SJCRH30 (cell line): ENCODE data around the gene TSPAN9. TPM values are rescaled to one million over a fixed set of nuclear protein-coding genes. Genes with fewer than 3 reads are reported as not detected.
A peak's percentile ranks its signal among the peaks of the same experiment; 100 is the strongest.
"Not testable (repeated sequence)": the region's sequence is repeated elsewhere in the genome, so short reads cannot be mapped to it uniquely, and the experiment has no call there.

Experiments
- DNase-seq, 2 experiments: peaks; one replicate each; pipeline ENCODE4 v3.0.0-alpha.2; 2015 to 2020
- H3K27ac ChIP-seq: fragments of 250-450 bp; sonication (Bioruptor Pico); 2 replicates; pipeline ENCODE4 v1.5.1; 2020; ENCODE audit warnings: mild to moderate bottlenecking, moderate library complexity
- H3K27me3 ChIP-seq: fragments of 250-450 bp; sonication (Bioruptor Pico); 2 replicates; pipeline ENCODE4 v1.5.1; 2020; ENCODE audit warnings: mild to moderate bottlenecking, moderate library complexity
- H3K36me3 ChIP-seq: fragments of 250-450 bp; sonication (Bioruptor Pico); 2 replicates; pipeline ENCODE4 v1.5.1; 2020; ENCODE audit warnings: mild to moderate bottlenecking, moderate library complexity
- H3K4me1 ChIP-seq: fragments of 250-450 bp; sonication (Bioruptor Pico); 2 replicates; pipeline ENCODE4 v1.5.1; 2020; ENCODE audit warnings: mild to moderate bottlenecking, moderate library complexity
- H3K4me3 ChIP-seq: fragments of 250-450 bp; sonication (Bioruptor Pico); 2 replicates; pipeline ENCODE4 v1.5.1; 2020; ENCODE audit warnings: mild to moderate bottlenecking, moderate library complexity
- H3K9me3 ChIP-seq: fragments of 250-450 bp; sonication (Bioruptor Pico); replicated peaks from 2 replicates; pipeline ENCODE4 v1.5.1; 2020; ENCODE audit warnings: mild to moderate bottlenecking, moderate library complexity
- total RNA-seq: library from RNA; depleted of rRNA; stranded (reverse); fragments of >200 nt; shearing (Covaris generic); gene quantifications from 2 replicates; pipeline ENCODE4 v1.2.3, GENCODE V29; 2014

Gene TSPAN9
- total RNA-seq, 1 experiment from 2014 or later: 210 TPM

DNA sequence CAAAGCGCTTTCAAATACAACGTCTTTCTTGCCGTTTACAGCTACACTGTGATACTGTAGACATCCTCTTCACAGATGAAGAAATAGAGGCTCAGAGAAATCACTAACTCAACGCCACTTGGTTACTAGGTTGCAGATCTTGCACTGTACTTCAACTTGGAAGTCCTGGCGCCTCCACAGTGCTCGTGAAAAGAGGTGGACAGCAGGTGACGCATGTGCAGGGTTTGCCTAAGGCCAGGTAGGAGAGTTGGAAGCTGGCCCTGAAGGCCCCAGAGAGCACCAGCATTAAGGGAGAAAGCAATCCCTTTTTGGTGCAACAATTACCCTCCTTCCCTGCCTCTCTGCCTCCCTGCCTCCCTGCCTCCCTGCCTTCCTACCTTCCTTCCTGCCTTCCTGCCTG is 22.8 kb upstream of the TSPAN9 start:
- Histone ChIP-seq H3K36me3 (no peaks in the 10 kb centered on the region), H3K27ac (no peak overlapping the region), H3K27me3 (no peaks in the 10 kb centered on the region), H3K9me3 (no peaks in the 10 kb centered on the region), H3K4me3 (no peak overlapping the region), H3K4me1 (peaks cover 12% of the 10 kb centered on the region)
- no peak for DNase-seq

DNA sequence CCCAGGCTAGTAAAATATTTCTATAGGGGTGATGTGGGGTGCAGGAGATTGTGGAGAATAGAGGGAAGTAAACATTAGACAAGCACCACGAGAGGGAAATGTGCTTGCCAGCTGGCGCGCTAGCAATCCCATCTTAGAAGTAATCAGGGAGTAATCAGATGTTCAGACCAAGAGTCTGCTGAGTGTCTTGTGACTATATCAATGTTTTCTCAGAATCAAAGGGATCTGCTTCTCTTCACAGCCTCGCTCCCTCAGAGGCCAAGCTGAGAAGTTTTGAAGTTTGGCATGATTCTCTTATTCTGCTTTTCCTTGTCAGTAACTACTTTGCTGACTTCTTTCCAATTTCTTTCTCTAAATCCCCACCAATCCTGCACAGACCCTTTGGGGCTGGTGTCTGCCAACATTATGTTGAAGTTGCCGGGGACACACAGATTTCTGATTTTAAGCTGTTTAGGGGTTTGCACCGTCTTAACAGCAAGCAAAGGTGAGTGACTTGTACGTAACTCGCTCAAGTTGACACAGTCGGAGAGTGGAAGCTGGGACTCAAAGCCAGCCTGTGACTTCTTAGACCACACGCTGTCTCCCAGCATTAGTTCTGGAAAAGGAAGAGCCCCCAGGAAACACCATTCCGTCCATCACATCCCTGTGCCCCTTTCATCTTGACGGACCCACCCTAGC is 22.0 kb upstream of the TSPAN9 start:
- no peak for DNase-seq
- Histone ChIP-seq H3K4me3 (no peak overlapping the region), H3K36me3 (no peaks in the 10 kb centered on the region), H3K9me3 (no peaks in the 10 kb centered on the region), H3K4me1 (peaks cover 6% of the 10 kb centered on the region), H3K27me3 (no peaks in the 10 kb centered on the region), H3K27ac (no peak overlapping the region)

DNA sequence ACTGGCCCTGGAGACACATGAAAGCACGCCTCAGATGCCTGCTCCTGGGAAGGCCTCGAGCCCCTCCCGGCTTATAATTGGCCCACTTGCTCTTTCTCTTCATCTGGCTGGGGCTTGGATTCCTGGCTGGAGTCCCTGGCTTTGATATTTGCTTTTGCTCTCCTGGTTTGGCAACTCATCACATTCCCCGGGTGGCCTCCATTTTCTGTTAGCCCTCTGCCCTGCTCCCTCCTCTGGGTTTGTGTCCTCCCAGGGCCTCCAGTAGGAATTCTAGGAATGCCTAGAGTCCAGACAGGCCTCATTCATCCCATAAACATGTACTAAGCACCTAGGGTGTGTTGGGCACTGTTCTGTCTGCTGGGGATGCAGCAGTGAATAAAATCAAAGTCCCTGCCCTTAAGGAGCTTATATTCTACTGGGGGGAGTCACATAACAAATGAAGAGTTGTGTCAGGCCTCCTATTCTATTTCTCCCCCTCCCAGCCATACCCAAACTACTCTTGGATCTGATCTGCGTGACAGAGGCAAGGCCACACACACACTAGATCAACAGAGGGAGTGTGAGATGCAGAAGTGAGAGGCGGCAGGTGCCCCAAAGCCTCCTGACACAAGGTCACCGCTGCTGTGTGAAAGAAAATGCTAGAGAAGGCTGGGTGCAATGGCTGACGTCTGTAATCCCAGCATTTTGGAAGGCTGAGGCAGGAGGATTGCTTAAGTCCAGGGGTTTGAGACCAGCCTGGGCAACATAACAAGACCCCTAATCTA is 21.3 kb upstream of the TSPAN9 start:
- Histone ChIP-seq H3K9me3 (no peaks in the 10 kb centered on the region), H3K4me1 (peaks cover 2% of the 10 kb centered on the region), H3K4me3 (no peak overlapping the region), H3K27me3 (no peaks in the 10 kb centered on the region), H3K36me3 (no peaks in the 10 kb centered on the region), H3K27ac (no peak overlapping the region)
- no peak for DNase-seq

DNA sequence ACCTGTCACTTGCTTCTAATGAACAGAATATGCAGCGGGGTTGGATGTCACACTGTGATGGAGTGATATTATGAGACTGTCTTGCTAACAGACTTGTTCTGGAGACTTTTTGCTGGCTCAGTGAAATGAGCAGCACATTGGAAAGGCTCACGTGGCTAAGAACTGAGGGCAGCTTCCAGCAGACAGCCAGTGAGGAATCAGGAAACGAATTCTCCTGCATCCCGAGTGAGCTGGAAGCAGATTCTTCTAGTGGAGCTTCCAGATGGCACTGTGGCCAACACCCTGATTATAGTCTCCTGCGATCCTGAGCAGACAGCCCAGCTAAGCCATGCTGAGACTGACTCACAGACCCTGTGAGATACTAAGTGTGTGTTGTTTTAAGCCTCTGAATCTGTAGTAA is 16.1 kb upstream of the TSPAN9 start:
- peaks cover 5% of the 10 kb centered on the region for H3K9me3 ChIP-seq
- DNase-seq: peak in 1 of 2 experiments; percentile 53

DNA sequence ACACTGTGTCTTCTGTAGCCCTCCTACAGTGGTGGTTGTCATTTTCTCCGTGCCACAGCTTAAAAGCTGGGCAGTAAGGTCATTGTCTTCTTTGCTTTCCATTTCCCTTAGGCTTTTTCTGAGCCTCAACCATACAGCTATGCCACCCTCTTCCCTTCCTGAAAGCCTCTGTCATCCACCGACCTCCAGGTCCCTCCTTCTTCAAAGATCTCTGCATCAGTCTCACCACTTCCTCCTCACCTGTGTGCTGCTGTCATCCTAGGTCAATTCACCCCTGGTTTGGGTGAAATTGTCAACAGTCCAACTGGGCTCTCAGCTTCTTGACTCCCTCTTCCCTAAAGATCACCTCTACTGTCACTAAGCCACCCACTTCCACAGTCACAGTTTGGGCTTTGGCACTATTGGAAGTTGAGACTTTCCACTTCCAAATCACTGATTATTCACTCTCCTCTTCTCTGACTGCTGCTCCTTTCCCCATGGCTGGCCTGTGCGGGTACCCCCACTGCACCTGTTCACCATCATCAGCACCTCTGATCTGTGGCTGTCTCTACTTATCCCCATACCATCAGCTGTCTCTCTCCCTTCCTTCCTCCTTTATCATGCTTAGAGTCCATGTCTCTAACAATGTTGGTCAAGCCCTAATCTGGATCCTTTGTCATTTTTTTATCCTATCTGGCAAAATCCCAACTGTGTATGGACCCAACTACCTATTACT is 15.5 kb upstream of the TSPAN9 start:
- peak overlapping the region; percentile 78 for H3K27ac ChIP-seq
- peak; percentile 68 to 84 for DNase-seq
- H3K27me3 ChIP-seq: no peaks in the 10 kb centered on the region
- peaks cover 5% of the 10 kb centered on the region for H3K9me3 ChIP-seq
- no peak overlapping the region; the same call in 1 of the 2 replicates for H3K4me3 ChIP-seq
- peaks cover 23% of the 10 kb centered on the region for H3K4me1 ChIP-seq
- no peaks in the 10 kb centered on the region for H3K36me3 ChIP-seq

More for the DNA sequence above, 16.1 kb upstream of the TSPAN9 start:
- Histone ChIP-seq H3K36me3 (no peaks in the 10 kb centered on the region), H3K4me1 (peaks cover 23% of the 10 kb centered on the region), H3K4me3 (no peak overlapping the region; the same call in 1 of the 2 replicates), H3K27ac (peak overlapping the region; percentile 78), H3K27me3 (no peaks in the 10 kb centered on the region)

DNA sequence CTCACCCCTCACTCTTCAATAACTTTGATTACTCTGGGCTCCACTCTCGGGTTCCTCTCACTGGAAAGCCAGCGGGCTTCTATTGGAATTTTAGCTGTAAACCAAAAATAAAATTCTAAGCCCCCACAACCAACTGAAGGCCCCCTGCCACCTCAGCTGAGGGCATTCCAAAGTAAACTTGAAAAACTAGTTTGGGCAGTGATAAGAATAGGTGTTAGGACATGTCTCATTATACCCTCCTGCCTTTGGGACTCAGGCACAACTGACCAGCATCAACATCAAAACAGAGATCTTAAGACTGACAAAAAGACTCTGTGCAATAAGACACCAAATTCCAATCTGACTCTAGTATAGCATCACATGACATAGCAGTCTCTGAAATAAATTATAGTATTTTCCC is 11.9 kb upstream of the TSPAN9 start:
- peaks cover 32% of the 10 kb centered on the region for H3K4me1 ChIP-seq
- H3K36me3 ChIP-seq: no peaks in the 10 kb centered on the region
- no peaks in the 10 kb centered on the region for H3K27me3 ChIP-seq
- peaks cover 5% of the 10 kb centered on the region for H3K9me3 ChIP-seq
- no peak for DNase-seq
- H3K27ac ChIP-seq: no peak overlapping the region
- H3K4me3 ChIP-seq: no peak overlapping the region

DNA sequence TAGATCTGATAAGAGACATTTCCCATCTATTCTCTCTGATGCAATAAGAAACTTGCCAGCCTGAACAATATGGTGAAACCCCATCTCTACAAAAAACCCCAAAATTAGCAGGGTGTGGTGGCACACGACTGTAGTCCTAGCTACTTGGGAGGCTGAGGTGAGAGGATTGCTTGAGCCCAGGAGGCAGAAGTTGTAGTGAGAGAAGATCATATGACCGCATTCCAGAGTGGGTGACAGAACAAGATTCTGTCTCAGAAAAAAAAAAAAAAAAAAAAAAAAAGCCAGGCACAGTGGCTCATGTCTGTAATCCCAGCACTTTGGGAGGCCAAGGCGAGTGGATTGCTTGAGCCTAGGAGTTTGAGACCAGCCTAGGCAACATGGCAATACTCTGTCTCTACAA is 11.3 kb upstream of the TSPAN9 start:
- not testable (repeated sequence) for H3K9me3 ChIP-seq, H3K27ac ChIP-seq, DNase-seq, H3K36me3 ChIP-seq, H3K27me3 ChIP-seq, H3K4me3 ChIP-seq
- peaks cover 30% of the 10 kb centered on the region for H3K4me1 ChIP-seq

DNA sequence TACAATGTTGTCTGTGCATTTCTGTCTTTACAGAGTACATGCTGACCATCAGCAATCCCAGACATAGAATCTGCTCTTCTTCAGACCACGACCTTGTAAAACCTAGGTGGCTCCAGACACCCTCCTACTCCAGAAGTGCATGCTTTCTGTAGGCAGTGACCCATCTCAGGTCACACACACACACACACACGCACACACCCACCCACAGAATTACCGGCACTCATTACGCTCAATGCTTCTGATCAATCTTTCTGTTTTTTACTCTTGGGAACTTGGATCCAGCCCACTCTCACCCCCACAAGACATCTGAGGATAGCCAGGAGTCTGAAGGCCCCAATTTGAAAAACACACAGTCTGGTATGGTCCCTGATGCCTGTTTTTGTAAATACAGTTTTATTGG is 7.5 kb upstream of the TSPAN9 start:
- DNase-seq: no peak
- no peaks in the 10 kb centered on the region for H3K9me3 ChIP-seq
- H3K4me3 ChIP-seq: no peak overlapping the region
- H3K36me3 ChIP-seq: no peaks in the 10 kb centered on the region
- no peaks in the 10 kb centered on the region for H3K27me3 ChIP-seq
- H3K27ac ChIP-seq: no peak overlapping the region
- peaks cover 27% of the 10 kb centered on the region for H3K4me1 ChIP-seq

DNA sequence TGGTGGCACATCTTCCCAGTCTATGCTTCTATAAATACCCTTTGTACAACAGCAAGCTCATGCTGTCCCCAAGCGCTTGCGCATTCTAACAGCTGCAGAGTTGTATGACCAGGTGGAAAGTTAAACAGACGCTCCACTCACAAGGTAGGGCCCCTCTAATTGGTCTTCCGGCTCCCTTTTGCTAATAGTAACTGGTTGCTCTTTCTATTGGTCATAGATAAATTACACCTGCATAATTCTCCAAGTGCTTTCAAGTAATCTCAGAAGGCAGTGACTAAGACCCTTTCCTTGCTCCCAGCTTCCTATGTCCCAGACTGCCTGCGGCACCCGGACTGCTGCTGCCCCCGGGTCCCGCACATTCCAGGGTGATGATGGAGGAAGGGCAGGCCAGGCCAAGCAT is 6.1 kb upstream of the TSPAN9 start:
- H3K4me1 ChIP-seq: peaks cover 28% of the 10 kb centered on the region
- H3K9me3 ChIP-seq: no peaks in the 10 kb centered on the region
- H3K4me3 ChIP-seq: no peak overlapping the region
- peak in 1 of 2 experiments; percentile 67 for DNase-seq
- H3K36me3 ChIP-seq: no peaks in the 10 kb centered on the region
- no peak overlapping the region for H3K27ac ChIP-seq
- H3K27me3 ChIP-seq: no peaks in the 10 kb centered on the region

DNA sequence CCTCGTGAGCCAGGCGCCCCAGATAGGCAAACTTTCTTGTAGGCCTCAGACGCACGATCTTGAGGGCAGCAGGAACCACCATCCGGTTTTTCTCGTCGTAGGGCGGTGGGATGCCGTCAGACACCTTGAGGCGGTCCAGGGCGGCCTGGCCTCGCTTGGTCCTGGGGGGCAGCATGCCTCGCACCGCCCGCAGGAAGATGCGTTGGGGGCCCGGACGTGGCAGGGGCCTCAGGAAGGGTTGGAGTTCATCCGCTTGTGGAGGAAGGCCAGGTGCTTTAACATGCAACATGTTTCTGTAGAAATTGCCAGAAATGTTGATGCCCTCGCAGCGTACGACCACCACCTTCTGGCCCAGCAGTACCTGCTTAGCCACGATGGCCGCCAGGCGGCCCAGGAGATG is 5.5 kb upstream of the TSPAN9 start:
- no peaks in the 10 kb centered on the region for H3K9me3 ChIP-seq
- no peaks in the 10 kb centered on the region for H3K36me3 ChIP-seq
- no peak for DNase-seq
- no peaks in the 10 kb centered on the region for H3K27me3 ChIP-seq
- H3K4me3 ChIP-seq: no peak overlapping the region
- H3K4me1 ChIP-seq: peaks cover 32% of the 10 kb centered on the region
- no peak overlapping the region for H3K27ac ChIP-seq

DNA sequence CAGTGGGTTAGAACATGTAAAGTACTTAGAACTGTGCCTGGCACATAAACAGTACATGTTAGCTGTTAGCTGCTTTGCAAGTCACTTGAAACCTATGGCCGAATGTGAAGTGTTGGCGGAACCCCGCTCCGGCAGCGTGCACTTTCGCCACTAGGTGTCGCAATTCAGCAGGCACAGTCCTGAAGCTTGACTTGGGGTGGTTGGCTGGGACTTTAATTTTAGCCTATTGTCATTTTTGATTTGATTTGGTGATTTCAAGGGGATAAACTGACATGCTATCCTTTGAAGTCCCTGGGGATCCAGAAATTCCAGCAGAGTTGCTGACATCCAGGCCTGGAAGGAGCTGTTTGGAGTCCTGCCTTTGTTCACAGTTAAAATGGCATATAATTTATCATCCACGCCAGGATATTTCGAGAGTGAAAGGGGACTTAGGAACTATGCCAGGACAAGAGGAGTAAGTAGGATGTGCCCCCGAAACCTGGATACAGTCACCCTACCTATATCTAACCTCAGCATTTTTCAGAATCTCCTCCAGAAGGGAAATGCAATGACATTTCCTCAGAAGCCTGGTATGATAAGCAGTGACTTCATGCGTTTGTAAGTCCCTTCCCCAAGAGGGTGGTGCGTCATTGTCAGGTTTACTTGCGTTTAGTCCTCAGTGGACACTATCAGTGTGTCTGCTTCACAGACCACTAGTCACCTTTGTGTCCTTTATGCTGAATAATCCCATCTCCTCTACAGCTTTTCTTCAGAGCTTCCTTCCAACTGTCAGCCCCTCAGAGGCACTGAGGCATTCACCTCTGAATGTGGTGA is 3.5 kb upstream of the TSPAN9 start:
- peak; percentile 84 to 93 for DNase-seq
- no peaks in the 10 kb centered on the region for H3K27me3 ChIP-seq
- H3K36me3 ChIP-seq: no peaks in the 10 kb centered on the region
- no peaks in the 10 kb centered on the region for H3K9me3 ChIP-seq
- peak overlapping the region; percentile 10 for H3K4me3 ChIP-seq
- peaks cover 27% of the 10 kb centered on the region for H3K4me1 ChIP-seq
- H3K27ac ChIP-seq: peak overlapping the region; percentile 66

DNA sequence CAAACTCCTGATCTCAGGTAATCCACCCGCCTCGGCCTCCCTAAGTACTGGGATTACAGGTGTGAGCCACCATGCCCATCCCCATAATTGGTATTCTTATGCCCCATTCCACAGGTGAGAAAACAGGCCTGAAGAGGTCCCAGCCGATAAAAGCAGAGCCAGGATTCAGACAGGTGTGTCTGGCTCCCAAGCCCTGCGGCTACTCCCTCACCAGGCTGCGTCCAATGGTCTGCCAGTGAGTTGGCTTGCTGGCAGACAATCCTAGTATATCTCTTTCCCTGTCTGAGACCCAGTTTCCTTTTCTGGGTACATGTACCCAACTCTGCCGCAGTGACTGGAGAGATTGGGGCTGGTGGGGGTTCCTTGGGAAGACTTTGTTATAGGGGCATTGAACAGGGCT is 1.9 kb upstream of the TSPAN9 start:
- DNase-seq: no peak
- Histone ChIP-seq H3K36me3 (no peaks in the 10 kb centered on the region), H3K9me3 (no peaks in the 10 kb centered on the region), H3K27me3 (no peaks in the 10 kb centered on the region), H3K4me3 (no peak overlapping the region), H3K4me1 (peaks cover 27% of the 10 kb centered on the region), H3K27ac (no peak overlapping the region)

DNA sequence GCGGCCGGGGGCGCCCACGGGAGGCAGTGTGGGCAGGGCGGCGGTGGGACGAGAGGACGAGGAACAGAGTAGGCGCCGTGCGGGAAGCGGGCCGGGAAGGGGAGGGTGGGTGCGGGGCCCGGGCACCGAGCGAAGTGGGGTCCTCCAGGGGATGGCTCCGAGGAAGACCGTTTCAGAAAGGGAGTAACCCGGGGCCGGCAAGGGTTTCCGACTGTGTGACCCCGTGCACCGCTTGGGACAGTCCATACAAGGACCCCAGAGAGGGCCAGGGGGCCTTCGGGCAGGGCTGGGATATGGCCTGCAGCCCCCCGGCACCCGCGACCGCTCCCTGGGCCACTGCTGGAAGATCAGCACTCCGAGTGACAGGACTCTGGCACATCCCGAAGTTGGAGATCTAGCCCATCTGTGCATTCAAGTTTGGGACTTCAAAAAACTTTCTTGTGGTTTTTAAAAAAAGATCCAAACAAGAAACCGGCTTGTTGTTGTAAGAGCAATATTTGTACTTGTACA is 448 bp downstream of the TSPAN9 start:
- peak overlapping the region; percentile 82 for H3K4me3 ChIP-seq
- DNase-seq: peak in 1 of 2 experiments; percentile 32
- no peaks in the 10 kb centered on the region for H3K9me3 ChIP-seq
- peaks cover 27% of the 10 kb centered on the region for H3K4me1 ChIP-seq
- no peaks in the 10 kb centered on the region for H3K27me3 ChIP-seq
- peak overlapping the region; percentile 20; the same call in 1 of the 2 replicates for H3K27ac ChIP-seq
- no peaks in the 10 kb centered on the region; the same call in 1 of the 2 replicates for H3K36me3 ChIP-seq

DNA sequence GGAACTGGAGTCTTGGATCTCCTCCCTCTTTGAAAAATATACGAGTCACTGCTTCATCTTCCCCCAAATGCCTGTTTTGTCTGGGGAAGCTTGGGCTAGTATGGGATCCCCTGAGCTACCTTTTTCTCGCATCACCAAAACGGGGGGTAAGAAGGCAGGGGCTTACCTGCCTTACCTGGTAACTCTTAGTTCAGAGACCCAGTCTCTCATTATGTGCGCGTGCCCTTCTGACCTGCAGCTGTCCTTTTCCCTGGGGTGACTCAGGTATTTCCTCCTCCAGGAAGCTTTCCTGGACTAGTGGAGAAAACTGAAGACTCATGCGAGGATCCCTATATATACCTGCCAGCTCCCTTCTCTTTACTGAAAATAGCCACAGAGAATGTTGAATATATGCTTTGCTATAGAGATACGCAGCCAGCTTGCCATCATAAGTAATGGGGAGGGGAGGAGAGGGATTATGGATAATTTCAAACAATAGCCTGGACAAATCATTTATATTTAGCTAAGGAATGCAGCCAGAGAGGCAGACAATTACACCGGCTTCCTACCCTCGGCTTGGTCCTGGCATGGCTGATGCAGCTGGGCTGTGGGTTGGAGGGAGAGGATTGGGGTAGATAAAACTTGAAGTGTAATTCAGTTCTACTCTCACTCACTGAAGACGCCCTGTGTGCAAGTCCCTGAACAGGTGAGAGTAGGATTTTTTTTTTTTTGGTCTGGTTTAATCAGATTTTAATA is 1.1 kb downstream of the TSPAN9 start:
- Histone ChIP-seq H3K27me3 (no peaks in the 10 kb centered on the region), H3K36me3 (peaks cover 2% of the 10 kb centered on the region; the same call in 1 of the 2 replicates), H3K4me1 (peaks cover 24% of the 10 kb centered on the region), H3K4me3 (peak overlapping the region; percentile 82), H3K9me3 (no peaks in the 10 kb centered on the region), H3K27ac (no peak overlapping the region; the same call in 1 of the 2 replicates)
- DNase-seq: no peak
